K562 (cell line): ENCODE data around the gene TBC1D7. TPM values are rescaled to one million over a fixed set of nuclear protein-coding genes. Genes with fewer than 3 reads are reported as not detected.

Source experiments
- ATAC-seq: fragments of 200-7000 bp; cut with Tn5 transposase; 3 replicates; pipeline ENCODE4 v1.9.1; 2020; ENCODE audit warnings: moderate library complexity
- BruUV-seq: library from RNA; stranded (reverse); fragments of 400-500 nt; replicated peaks from 2 replicates; lab custom pipeline; 2021; lab: Mats Ljungman, UMichigan
- CTCF ChIA-PET: fragments of 300-600 bp; formaldehyde crosslinking; extraction: SDS; loops from one replicate; lab custom pipeline; 2021; ENCODE audit warnings: low intra/inter-chr PET ratio; lab: Yijun Ruan, JAX
- POLR2A ChIA-PET: fragments of 300-600, 350-650 bp; sonication (Branson Sonifier 250); formaldehyde crosslinking; extraction: SDS; loops from one replicate; lab custom pipeline; 2021; ENCODE audit warnings: antibody characterized with exemption, inconsistent platforms; lab: Yijun Ruan, JAX
- DNase-seq, 4 experiments: peaks; one replicate each; pipeline versions ENCODE4 v3.0.0 to v3.0.0-alpha.2; 2011 to 2018; ENCODE audit warnings: low spot score in 3 of 4, mixed read lengths in 3 of 4; ENCODE audit errors: extremely low read depth in 1 of 4
- FAIRE-seq: peaks from 2 replicates; lab custom pipeline; 2011; peaks lifted over from hg19 to GRCh38; lab: Jason Lieb, UNC
- H2AFZ ChIP-seq: 2 replicates; pipeline ENCODE4 v1.6.0; 2011; ENCODE audit warnings: low read depth, low read length, control low read depth, inconsistent platforms
- H3K27ac ChIP-seq: fragments of 200-600 bp; 3 replicates; pipeline ENCODE4 v1.8.0; 2011; ENCODE audit warnings: low read depth, mild to moderate bottlenecking, control low read depth, inconsistent platforms, low read length, moderate library complexity, mixed read lengths; ENCODE audit errors: extremely low read depth
- H3K27me3 ChIP-seq, 2 experiments: fragments of 300-600 bp in 1 of 2; 2 replicates in 1 of 2; 3 replicates in 1 of 2; pipeline versions ENCODE4 v1.6.0 to v1.8.0; 2011; ENCODE audit warnings: inconsistent platforms in 2 of 2, low read length in 2 of 2, mild to moderate bottlenecking in 1 of 2, mixed read lengths in 1 of 2, moderate library complexity in 1 of 2; ENCODE audit not compliant: control insufficient read depth in 2 of 2, insufficient read depth in 2 of 2
- H3K36me3 ChIP-seq: fragments of 300-600 bp; 3 replicates; pipeline ENCODE4 v1.8.0; 2011; ENCODE audit warnings: mild to moderate bottlenecking, low read length, inconsistent platforms; ENCODE audit not compliant: control insufficient read depth, insufficient read depth
- H3K4me1 ChIP-seq, 2 experiments: fragments of 200-600 bp in 1 of 2; replicated peaks in 1 of 2; 2 replicates in 1 of 2; 3 replicates in 1 of 2; pipeline versions ENCODE4 v1.5.1 to v1.8.0; 2011; ENCODE audit warnings: inconsistent platforms in 2 of 2, low read length in 2 of 2, mild to moderate bottlenecking in 1 of 2, mixed read lengths in 1 of 2, moderate library complexity in 1 of 2; ENCODE audit not compliant: control insufficient read depth in 2 of 2, insufficient read depth in 2 of 2
- H3K4me2 ChIP-seq: 2 replicates; pipeline ENCODE4 v1.6.1; 2011; ENCODE audit warnings: low read length, control low read depth, inconsistent platforms, mixed read lengths; ENCODE audit not compliant: insufficient read depth
- H3K4me3 ChIP-seq: fragments of 200-600 bp; sonication (generic), shearing (Covaris generic); 2 replicates; pipeline ENCODE4 v1.5.1; 2016; ENCODE audit warnings: control low read depth, inconsistent platforms
- H3K79me2 ChIP-seq: fragments of 200-600 bp; 3 replicates; pipeline ENCODE4 v1.8.0; 2011; ENCODE audit warnings: low read length, inconsistent platforms; ENCODE audit not compliant: control insufficient read depth, insufficient read depth
- H3K9ac ChIP-seq, 2 experiments: 2 replicates each; pipeline versions ENCODE4 v1.6.0 to v1.6.1; 2011; ENCODE audit warnings: low read depth in 2 of 2, low read length in 2 of 2, control low read depth in 1 of 2, inconsistent platforms in 1 of 2, mild to moderate bottlenecking in 1 of 2, mixed read lengths in 1 of 2; ENCODE audit not compliant: insufficient read depth in 1 of 2
- H3K9me1 ChIP-seq: one replicate; pipeline ENCODE4 v1.6.0; 2011; ENCODE audit warnings: inconsistent platforms, mild to moderate bottlenecking, low read length, moderate library complexity; ENCODE audit not compliant: control insufficient read depth, insufficient read depth
- H3K9me3 ChIP-seq: replicated peaks from 2 replicates; pipeline ENCODE4 v1.5.1; 2011; ENCODE audit warnings: low read depth, low read length, inconsistent platforms; ENCODE audit not compliant: control insufficient read depth, insufficient read depth
- H4K20me1 ChIP-seq: replicated peaks from 2 replicates; pipeline ENCODE4 v1.6.1; 2011; ENCODE audit warnings: low read length, inconsistent platforms, mixed read lengths; ENCODE audit not compliant: control insufficient read depth, insufficient read depth
- CBX1 ChIP-seq: sonication (generic); IDR thresholded peaks from 2 replicates; pipeline ENCODE4 v1.6.1; 2016; ENCODE audit warnings: antibody characterized with exemption, low read depth, mild to moderate bottlenecking
- E2F3 ChIP-seq: fragments of 250-450 bp; sonication (Bioruptor Pico); IDR thresholded peaks from 2 replicates; pipeline ENCODE4 v1.4.0; 2020; ENCODE audit warnings: mild to moderate bottlenecking
- ESRRA ChIP-seq: fragments of 450-650 bp; IDR thresholded peaks from 2 replicates; pipeline ENCODE4 v1.6.1; 2014; ENCODE audit warnings: low read depth, mild to moderate bottlenecking, moderate library complexity, borderline replicate concordance
- NFATC3 ChIP-seq: fragments of 450-650 bp; IDR thresholded peaks from 2 replicates; pipeline ENCODE4 v1.6.1; 2017; ENCODE audit warnings: mild to moderate bottlenecking
- RBM25 ChIP-seq: fragments of 200-400 bp; formaldehyde crosslinking; IDR thresholded peaks from 2 replicates; pipeline ENCODE4 v1.6.1; 2018; ENCODE audit warnings: low read length, low read depth, moderate library complexity; ENCODE audit not compliant: severe bottlenecking
- SPI1 ChIP-seq: IDR thresholded peaks from 2 replicates; pipeline ENCODE4 v1.6.1; 2011; ENCODE audit warnings: low read depth, low read length, control low read depth, borderline replicate concordance
- ZMIZ1 ChIP-seq, 2 experiments: fragments of 150-350 bp in 1 of 2; IDR thresholded peaks; 2 replicates each; pipeline ENCODE4 v1.6.1; 2012 to 2016; ENCODE audit warnings: low read depth in 2 of 2, low read length in 2 of 2, mild to moderate bottlenecking in 1 of 2, moderate library complexity in 1 of 2
- WGBS: fragments of 100-300 bp; shearing (Covaris generic); methylation state at CpG from one replicate; pipeline ENCODE4 v1.1.6; 2016; ENCODE audit warnings: low coverage, mixed read lengths; ENCODE audit not compliant: insufficient coverage; ENCODE audit errors: missing lambda C conversion rate; 5-methylcytosine and 5-hydroxymethylcytosine counted together
- in situ Hi-C: fragments of 300-500 bp; cut with MboI; formaldehyde crosslinking; loops from 4 replicates; pipeline ENCODE4 v1.15.0; 2018; ENCODE audit warnings: inconsistent platforms, mixed read lengths
- intact Hi-C: fragments of 100-400 bp; cut with micrococcal nuclease; formaldehyde crosslinking; loops from 2 replicates; pipeline ENCODE4 v1.14.2; 2022
- polyA plus RNA-seq, 8 experiments: library from polyadenylated mRNA; depleted of rRNA in 4 of 8; stranded (reverse) in 5 of 8; unstranded in 3 of 8; fragments of >200 nt; fragmentation: Nextera tagmentation in 2 of 8; fragmentation: Illumina TruSeq in 1 of 8; extraction: Ambion mirVana in 2 of 8; extraction: Trizol in 1 of 8; gene quantifications; 2 replicates each; pipeline versions ENCODE4 v1.2.1 to v1.2.3, GENCODE V29; 2011 to 2014; ENCODE audit warnings: inconsistent platforms in 1 of 8, missing spikeins in 1 of 8
- total RNA-seq, 7 experiments: library from RNA; depleted of rRNA in 6 of 7; stranded (reverse); fragments of >200 nt in 6 of 7; fragmentation: Illumina TruSeq in 2 of 7; extraction: Trizol in 2 of 7; gene quantifications; 2 replicates each; pipeline versions ENCODE4 v1.2.1 to v1.2.3, GENCODE V29; 2011 to 2021; ENCODE audit warnings: low replicate concordance in 1 of 7

The TBC1D7 gene
- total and polyA plus RNA-seq, 9 of the 15 experiments (the other 6 are each of a cell fraction or from before 2014, with no cell fraction given) = 49.4 to 107 (median 61.1) TPM

- Histone ChIP-seq H3K9me1 (no peaks in the 10 kb centered on the region), H3K9ac (no peak overlapping the region), H3K4me1 (peaks cover 0 to 4% of the 10 kb centered on the region in 2 experiments; a peak in 1 of 5 replicates), H2AFZ (no peak overlapping the region), H3K27me3 (no peaks in the 10 kb centered on the region), H3K4me3 (no peak overlapping the region)
- POLR2A ChIA-PET = interaction anchor here (3.4 kb wide), 1 partner anchor 12 kb away, joined by 29 read pairs; no protein-coding TSS in a partner anchor
- ATAC-seq (no peak), FAIRE-seq (no peak)
- CTCF ChIA-PET = no interaction called here
- WGBS = 25% methylated on average over 1 of the region's 1 CpG
- no peak for TF ChIP-seq CBX1
- TF ChIP-seq RBM25 = peak; percentile 34
- TF ChIP-seq, all 486 proteins: peak for 1
- BruUV-seq = no TSS peak
- Histone ChIP-seq H3K27ac (no peak overlapping the region), H4K20me1 (no peaks in the 10 kb centered on the region), H3K79me2 (no peaks in the 10 kb centered on the region), H3K9me3 (peaks cover 8% of the 10 kb centered on the region; the same call in 1 of the 2 replicates), H3K36me3 (peaks cover 4% of the 10 kb centered on the region; the same call in 1 of the 3 replicates), H3K4me2 (no peak overlapping the region)
- intact Hi-C loops (no loop called here), in situ Hi-C loops (no loop called here)
- no peak for DNase-seq
Observed at GRCh38 chr6:13262302-13263230, 65.8 kb downstream of the TBC1D7 start.

- H2AFZ ChIP-seq = no peak overlapping the region
- H3K36me3 ChIP-seq = no peaks in the 10 kb centered on the region
- ChIA-PET CTCF (no interaction called here), POLR2A (no interaction called here)
- intact Hi-C loops = no loop called here
- no peak overlapping the region for H3K4me2 ChIP-seq
- no peak for DNase-seq
- no TSS peak for BruUV-seq
- H3K27me3 ChIP-seq = no peaks in the 10 kb centered on the region
- no peaks in the 10 kb centered on the region for H3K79me2 ChIP-seq
- in situ Hi-C loops = no loop called here
- H3K4me3 ChIP-seq = no peak overlapping the region
- no peaks in the 10 kb centered on the region for H3K9me1 ChIP-seq
- no peak for ATAC-seq
- no peak overlapping the region for H3K27ac ChIP-seq
- no peak overlapping the region for H3K9ac ChIP-seq
- WGBS = 18% methylated on average over 1 of the region's 1 CpG
- peaks cover 2% of the 10 kb centered on the region; the same call in 1 of the 2 replicates for H3K9me3 ChIP-seq
- FAIRE-seq = no peak
- peaks cover 0 to 2% of the 10 kb centered on the region in 2 experiments; a peak in 3 of 5 replicates for H3K4me1 ChIP-seq
- TF ChIP-seq NFATC3 = no peak
- TF ChIP-seq SPI1 = 0 out of 2 replicates have a peak, but pooled peaks have one; percentile 2
- no peak for TF ChIP-seq ZMIZ1 (IDR thresholded peaks at IDR 0.05; ENCODE audit: low read depth in 2 of 2, low read length in 2 of 2)
- no peak for TF ChIP-seq ESRRA
- TF ChIP-seq E2F3 (CRISPR knock-in tag) = no peak
- no peaks in the 10 kb centered on the region for H4K20me1 ChIP-seq
Observed at GRCh38 chr6:13261464-13261994, 66.8 kb downstream of the TBC1D7 start.
